Putamen (tissue), 1 donor: ENCODE measurements around the gene MT1HL1.
"Not testable (repeated sequence)": the region's sequence is repeated elsewhere in the genome, so short reads cannot be mapped to it uniquely, and the experiment has no call there.

Experiments
- DNase-seq: peaks from one replicate; pipeline ENCODE4 v3.0.0-alpha.2; 2016; ENCODE audit warnings: low spot score

Gene MT1HL1

GRCh38 chr1:237016626-237017025 is 12.4 kb upstream of the MT1HL1 start:
- no peak for DNase-seq

- no peak for DNase-seq
These were observed 9.4 kb upstream of the MT1HL1 start for GRCh38 chr1:237013608-237014007.

GRCh38 chr1:237012788-237013383 is 8.6 kb upstream of the MT1HL1 start:
- DNase-seq: no peak

- DNase-seq: no peak
These were observed 8.1 kb upstream of the MT1HL1 start for GRCh38 chr1:237012361-237012760.

- DNase-seq: no peak
These were observed 7.2 kb upstream of the MT1HL1 start for GRCh38 chr1:237011432-237011831.

GRCh38 chr1:237009611-237010010 is 5.4 kb upstream of the MT1HL1 start:
- DNase-seq: no peak

- DNase-seq: no peak
These were observed 3.1 kb upstream of the MT1HL1 start for GRCh38 chr1:237007147-237007881.

GRCh38 chr1:237005674-237006073 is 1.4 kb upstream of the MT1HL1 start:
- DNase-seq: no peak

- no peak for DNase-seq
These were observed 725 bp downstream of the MT1HL1 start for GRCh38 chr1:237003516-237003915.

- DNase-seq: no peak
These were observed 4.0 kb downstream of the MT1HL1 start for GRCh38 chr1:237000191-237000590.

GRCh38 chr1:236998546-236998945 is 5.7 kb downstream of the MT1HL1 start:
- DNase-seq: no peak

GRCh38 chr1:236997882-236998281 is 6.4 kb downstream of the MT1HL1 start:
- DNase-seq: no peak

GRCh38 chr1:236997361-236997760 is 6.9 kb downstream of the MT1HL1 start:
- DNase-seq: no peak

- DNase-seq: no peak
These were observed 9.8 kb downstream of the MT1HL1 start for GRCh38 chr1:236994450-236994849.

- DNase-seq: no peak
These were observed 11.8 kb downstream of the MT1HL1 start for GRCh38 chr1:236992449-236992848.

GRCh38 chr1:236990052-236990445 is 14.2 kb downstream of the MT1HL1 start:
- DNase-seq: no peak

GRCh38 chr1:236989290-236990051 is 14.8 kb downstream of the MT1HL1 start:
- no peak for DNase-seq

- DNase-seq: no peak
These were observed 20.4 kb downstream of the MT1HL1 start for GRCh38 chr1:236983818-236984217.

- DNase-seq: no peak
These were observed 21.9 kb downstream of the MT1HL1 start for GRCh38 chr1:236982380-236982779.

- not testable (repeated sequence) for DNase-seq
These were observed 22.8 kb downstream of the MT1HL1 start for GRCh38 chr1:236981431-236981830.

- no peak for DNase-seq
These were observed 23.6 kb downstream of the MT1HL1 start for GRCh38 chr1:236980673-236981072.

- peak; percentile 3 for DNase-seq
These were observed 24.9 kb downstream of the MT1HL1 start for GRCh38 chr1:236979149-236979900.
